LNCAP (cell line): ENCODE results near the gene GDF15.

Experiments used
- CTCF ChIP-seq: fragments of 450-650 bp; IDR thresholded peaks from 2 replicates; pipeline ENCODE4 v1.5.1; 2017; ENCODE audit warnings: mild to moderate bottlenecking

GDF15 gene

GRCh38 chr19:18428173-18428786, 42.3 kb downstream of the GDF15 start:
- TF ChIP-seq CTCF: no peak

GRCh38 chr19:18428787-18429674, 43.1 kb downstream of the GDF15 start:
- TF ChIP-seq CTCF: no peak

GRCh38 chr19:18429717-18430416, 43.9 kb downstream of the GDF15 start:
- TF ChIP-seq CTCF: no peak

GRCh38 chr19:18430417-18431144, 44.6 kb downstream of the GDF15 start:
- no peak for TF ChIP-seq CTCF

DNA sequence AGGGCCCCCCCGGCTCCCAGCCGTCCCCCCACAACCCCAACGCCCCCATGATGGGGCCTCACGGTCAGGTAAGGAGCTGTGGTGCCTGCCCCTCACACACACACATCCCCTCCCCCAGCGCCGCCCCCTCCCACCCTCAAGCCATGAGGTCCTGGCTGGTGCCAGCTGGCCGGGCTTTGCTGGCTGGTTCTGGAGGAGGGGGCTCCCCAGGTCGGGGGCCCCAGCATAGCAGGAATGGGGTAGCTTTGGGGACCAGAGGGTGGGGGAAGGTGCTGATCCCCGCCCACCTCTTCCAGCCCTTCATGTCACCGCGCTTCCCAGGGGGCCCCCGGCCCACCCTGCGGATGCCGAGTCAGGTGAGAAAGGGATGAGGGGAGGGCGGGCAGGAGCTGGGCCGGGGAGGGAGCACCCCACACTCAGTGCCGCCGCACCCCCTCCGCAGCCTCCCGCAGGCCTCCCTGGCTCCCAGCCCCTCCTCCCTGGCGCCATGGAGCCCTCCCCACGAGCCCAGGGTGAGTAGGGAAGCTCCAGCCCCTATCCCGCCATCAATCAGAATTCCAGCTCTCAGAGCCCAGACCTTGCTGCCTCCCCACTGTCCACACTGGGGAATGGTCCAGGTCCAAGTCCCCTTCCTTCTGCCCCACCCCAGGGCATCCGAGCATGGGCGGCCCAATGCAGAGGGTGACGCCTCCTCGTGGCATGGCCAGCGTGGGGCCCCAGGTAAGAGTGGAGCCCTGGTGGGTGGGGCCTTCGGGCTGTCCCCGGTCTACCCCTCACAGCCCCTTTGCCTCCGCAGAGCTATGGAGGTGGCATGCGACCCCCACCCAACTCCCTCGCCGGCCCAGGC, 45.6 kb downstream of the GDF15 start:
- TF ChIP-seq CTCF: no peak

DNA sequence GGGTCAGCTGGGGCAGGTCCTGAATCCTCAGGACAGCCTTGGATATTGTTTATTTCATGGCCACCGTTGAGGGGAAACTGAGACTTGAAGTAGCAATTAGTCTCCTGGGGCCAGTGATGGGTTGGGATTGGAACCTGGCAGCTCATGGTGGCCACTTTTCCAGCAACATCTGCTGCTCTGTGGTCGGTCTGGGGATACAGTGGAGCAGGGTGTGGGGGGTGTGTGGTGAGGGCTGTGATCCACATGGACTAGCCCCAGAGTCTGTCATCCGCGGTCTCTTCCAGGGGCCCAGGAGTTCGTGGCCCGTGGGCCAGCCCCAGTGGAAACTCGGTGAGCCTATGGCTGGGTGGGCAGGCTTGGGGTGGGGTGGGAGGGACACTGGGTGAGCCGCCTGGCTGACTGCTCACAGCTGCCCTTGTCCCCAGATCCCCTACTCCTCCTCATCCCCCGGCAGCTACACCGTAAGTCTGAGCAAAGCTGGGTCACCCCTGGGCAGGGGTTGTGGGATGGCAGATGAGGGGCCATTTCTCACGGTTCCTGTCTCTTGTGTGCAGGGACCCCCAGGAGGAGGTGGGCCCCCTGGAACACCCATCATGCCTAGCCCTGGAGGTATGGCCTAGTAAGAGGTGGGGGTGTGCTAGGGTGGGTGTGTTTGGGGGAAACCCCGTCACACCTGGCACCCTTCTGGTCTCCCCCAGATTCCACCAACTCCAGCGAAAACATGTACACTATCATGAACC, 46.5 kb downstream of the GDF15 start:
- TF ChIP-seq CTCF: no peak
